Activated CD4-positive, alpha-beta T cell treated with anti-CD3 and anti-CD28 coated beads, Interleukin-2, Interleukin-4, amounts not matched to agents 100 ng/mL and 50 ng/mL, durations not matched to agents 16 hours and 8 hours (primary cell): ENCODE measurements around the gene MYO16.

Experiments
- DNase-seq: peaks from one replicate; pipeline ENCODE4 v3.0.0-alpha.2; 2020; ENCODE audit warnings: low spot score

Gene MYO16

GRCh38 chr13:109154546-109154945, 525.1 kb downstream of the MYO16 start:
- no peak for DNase-seq

- no peak for DNase-seq
Measured at GRCh38 chr13:109154966-109155761, 525.8 kb downstream of the MYO16 start.

GRCh38 chr13:109156181-109156935, 526.9 kb downstream of the MYO16 start:
- DNase-seq: no peak

- DNase-seq: no peak
Measured at GRCh38 chr13:109157275-109157674, 527.9 kb downstream of the MYO16 start.

GRCh38 chr13:109158383-109158782, 529.0 kb downstream of the MYO16 start:
- no peak for DNase-seq

- DNase-seq: no peak
Measured at GRCh38 chr13:109159650-109160309, 530.4 kb downstream of the MYO16 start.

- DNase-seq: no peak
Measured at GRCh38 chr13:109160357-109160756, 530.9 kb downstream of the MYO16 start.

- peak; percentile 60 for DNase-seq
Measured at GRCh38 chr13:109160887-109161669, 531.7 kb downstream of the MYO16 start.

- peak; percentile 88 for DNase-seq
Measured at GRCh38 chr13:109162248-109163036, 533.0 kb downstream of the MYO16 start.

- no peak for DNase-seq
Measured at GRCh38 chr13:109163037-109163379, 533.6 kb downstream of the MYO16 start.

- no peak for DNase-seq
Measured at GRCh38 chr13:109165417-109165904, 536.0 kb downstream of the MYO16 start.

- DNase-seq: no peak
Measured at GRCh38 chr13:109166804-109167203, 537.4 kb downstream of the MYO16 start.

GRCh38 chr13:109172136-109172535, 542.7 kb downstream of the MYO16 start:
- DNase-seq: no peak

GRCh38 chr13:109175666-109176065, 546.3 kb downstream of the MYO16 start:
- DNase-seq: no peak

- DNase-seq: no peak
Measured at GRCh38 chr13:109180905-109181425, 551.6 kb downstream of the MYO16 start.

GRCh38 chr13:109182777-109183465, 553.5 kb downstream of the MYO16 start:
- no peak for DNase-seq

- no peak for DNase-seq
Measured at GRCh38 chr13:109191413-109191812, 562.0 kb downstream of the MYO16 start.

- no peak for DNase-seq
Measured at GRCh38 chr13:109192306-109192705, 562.9 kb downstream of the MYO16 start.

- DNase-seq: no peak
Measured at GRCh38 chr13:109196948-109197347, 567.5 kb downstream of the MYO16 start.

- DNase-seq: no peak
Measured at GRCh38 chr13:109198585-109198984, 569.2 kb downstream of the MYO16 start.
